Fibroblast of lung (primary cell): ENCODE data around the gene WRAP73.

Experiments
- EZH2 ChIP-seq: IDR thresholded peaks from 2 replicates; pipeline ENCODE4 v1.5.1; 2012; ENCODE audit warnings: low read length, control low read depth, mild to moderate bottlenecking; ENCODE audit errors: missing control alignments
- TF ChIP-seq, protein P1 (sequence below), 2 donors: IDR thresholded peaks in 1 of 2; conservative IDR thresholded peaks in 1 of 2; 1 replicate in 1 of 2; 2 replicates in 1 of 2; pipeline ENCODE4 v1.5.1; 2011 to 2012; ENCODE audit warnings: low read length in 2 of 2, control low read depth in 1 of 2, inconsistent platforms in 1 of 2, low read depth in 1 of 2, mild to moderate bottlenecking in 1 of 2

DNA sequence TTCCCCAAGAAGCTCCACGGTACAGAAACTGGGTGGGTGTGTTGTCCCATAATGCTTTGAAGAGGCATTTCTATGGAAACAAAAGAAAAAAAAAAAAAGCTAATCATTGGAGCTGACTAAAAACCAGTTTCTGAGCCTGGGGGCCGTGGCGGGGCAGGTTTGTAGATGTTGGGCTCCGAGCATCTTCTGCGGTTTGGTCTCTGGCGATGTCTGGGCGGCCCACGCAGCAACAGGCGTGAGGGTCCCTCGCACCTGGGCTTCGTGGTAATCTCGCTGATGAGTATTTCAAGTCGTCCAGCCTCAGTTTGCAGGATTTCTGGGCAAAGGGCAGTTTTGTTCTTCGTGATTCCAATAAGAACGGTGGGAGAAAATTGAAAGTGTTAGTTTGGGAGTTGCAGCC, 9.2 kb upstream of the WRAP73 start:
- TF ChIP-seq, protein P1, sequence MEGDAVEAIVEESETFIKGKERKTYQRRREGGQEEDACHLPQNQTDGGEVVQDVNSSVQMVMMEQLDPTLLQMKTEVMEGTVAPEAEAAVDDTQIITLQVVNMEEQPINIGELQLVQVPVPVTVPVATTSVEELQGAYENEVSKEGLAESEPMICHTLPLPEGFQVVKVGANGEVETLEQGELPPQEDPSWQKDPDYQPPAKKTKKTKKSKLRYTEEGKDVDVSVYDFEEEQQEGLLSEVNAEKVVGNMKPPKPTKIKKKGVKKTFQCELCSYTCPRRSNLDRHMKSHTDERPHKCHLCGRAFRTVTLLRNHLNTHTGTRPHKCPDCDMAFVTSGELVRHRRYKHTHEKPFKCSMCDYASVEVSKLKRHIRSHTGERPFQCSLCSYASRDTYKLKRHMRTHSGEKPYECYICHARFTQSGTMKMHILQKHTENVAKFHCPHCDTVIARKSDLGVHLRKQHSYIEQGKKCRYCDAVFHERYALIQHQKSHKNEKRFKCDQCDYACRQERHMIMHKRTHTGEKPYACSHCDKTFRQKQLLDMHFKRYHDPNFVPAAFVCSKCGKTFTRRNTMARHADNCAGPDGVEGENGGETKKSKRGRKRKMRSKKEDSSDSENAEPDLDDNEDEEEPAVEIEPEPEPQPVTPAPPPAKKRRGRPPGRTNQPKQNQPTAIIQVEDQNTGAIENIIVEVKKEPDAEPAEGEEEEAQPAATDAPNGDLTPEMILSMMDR (conservative IDR thresholded peaks at IDR 0.05 in 1 of 2, IDR thresholded peaks at IDR 0.05 in 1 of 2; ENCODE audit: low read depth in 1 of 2, low read length in 2 of 2), result no peak
- no peak for TF ChIP-seq EZH2
